GDM1 (cell line): ENCODE measurements around the gene ZNF407.

Source experiments
- DNase-seq: peaks from one replicate; lab custom pipeline; 2025; lab: John Stamatoyannopoulos, UW

The ZNF407 gene

GRCh38 chr18:74791501-74792194 lies 194.0 kb downstream of the ZNF407 start:
- DNase-seq, result no peak

- no peak for DNase-seq
Observed at GRCh38 chr18:74793746-74794145, 196.1 kb downstream of the ZNF407 start.

GRCh38 chr18:74795751-74796150 lies 198.1 kb downstream of the ZNF407 start:
- DNase-seq, result no peak

- DNase-seq, result no peak
Observed at GRCh38 chr18:74796211-74796610, 198.5 kb downstream of the ZNF407 start.

GRCh38 chr18:74796841-74797576 lies 199.3 kb downstream of the ZNF407 start:
- no peak for DNase-seq

GRCh38 chr18:74797577-74798151 lies 200.0 kb downstream of the ZNF407 start:
- no peak for DNase-seq

- DNase-seq, result no peak
Observed at GRCh38 chr18:74799542-74799941, 201.9 kb downstream of the ZNF407 start.

GRCh38 chr18:74800098-74800497 lies 202.4 kb downstream of the ZNF407 start:
- DNase-seq, result no peak

GRCh38 chr18:74803117-74803516 lies 205.4 kb downstream of the ZNF407 start:
- DNase-seq, result no peak

- DNase-seq, result no peak
Observed at GRCh38 chr18:74803769-74804168, 206.1 kb downstream of the ZNF407 start.

- no peak for DNase-seq
Observed at GRCh38 chr18:74804677-74805076, 207.0 kb downstream of the ZNF407 start.

GRCh38 chr18:74806073-74806472 lies 208.4 kb downstream of the ZNF407 start:
- no peak for DNase-seq

GRCh38 chr18:74806700-74807416 lies 209.2 kb downstream of the ZNF407 start:
- no peak for DNase-seq

- no peak for DNase-seq
Observed at GRCh38 chr18:74817576-74817975, 219.9 kb downstream of the ZNF407 start.

GRCh38 chr18:74818516-74819175 lies 221.0 kb downstream of the ZNF407 start:
- DNase-seq, result no peak

GRCh38 chr18:74819433-74820059 lies 221.9 kb downstream of the ZNF407 start:
- DNase-seq, result no peak

GRCh38 chr18:74820160-74820780 lies 222.6 kb downstream of the ZNF407 start:
- no peak for DNase-seq

GRCh38 chr18:74825460-74825859 lies 227.8 kb downstream of the ZNF407 start:
- DNase-seq, result no peak

GRCh38 chr18:74826572-74826971 lies 228.9 kb downstream of the ZNF407 start:
- no peak for DNase-seq

GRCh38 chr18:74828200-74828599 lies 230.5 kb downstream of the ZNF407 start:
- no peak for DNase-seq
